ENCODE measurements around the gene ZNF791.
"Not testable (repeated sequence)": the region's sequence is repeated elsewhere in the genome, so short reads cannot be mapped to it uniquely, and the experiment has no call there.

The ZNF791 gene

DNA sequence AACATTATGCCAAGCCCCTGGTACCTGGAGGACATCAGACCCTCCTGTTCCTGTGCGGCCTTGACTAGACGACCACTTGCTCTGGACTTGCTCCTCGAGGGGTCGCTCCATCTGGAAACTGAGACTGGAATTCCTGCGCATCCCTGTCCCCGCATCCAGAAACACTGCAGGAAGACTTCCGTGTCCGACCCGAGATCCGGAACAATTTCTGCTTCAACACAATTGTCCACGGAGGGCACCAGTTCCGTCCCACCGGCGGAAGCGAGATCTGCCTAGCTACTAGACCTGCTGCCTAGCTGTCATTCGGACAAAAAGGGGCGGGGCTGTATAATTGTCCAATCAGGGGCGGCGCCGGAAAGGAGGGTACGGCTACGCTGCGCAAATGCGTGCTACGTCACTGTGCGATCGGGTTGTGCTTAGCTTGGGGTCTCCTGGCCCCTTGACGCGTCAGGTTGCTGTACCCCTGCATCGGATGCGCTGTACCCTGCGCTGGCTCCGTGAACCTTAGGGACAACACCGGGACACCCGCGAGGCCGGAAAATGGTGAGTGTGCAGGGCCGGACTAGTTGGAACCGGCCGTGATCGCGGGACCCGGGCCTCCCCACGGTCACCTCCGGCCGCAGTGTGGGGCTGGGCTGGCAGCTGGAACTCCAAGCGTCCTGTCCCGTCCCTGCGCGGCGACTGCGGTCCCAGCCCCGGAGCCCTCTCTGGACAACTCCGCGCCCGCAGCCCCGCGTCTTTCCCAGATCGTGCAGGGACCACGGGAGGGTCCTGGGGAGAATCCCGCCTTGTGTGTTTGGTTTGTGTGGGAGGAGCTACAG, at the start of gene ZNF791, which contains the start of gene ZNF490:
ZNF791 (plus strand) TSS at position 381 of the 821 bp plus-strand sequence; CDS start at position 541, 160 bp downstream.
ZNF490 (minus strand) TSS at position 274 of the 821 bp plus-strand sequence; CDS start at position 141, 133 bp downstream.
- peak; percentile 89 to 92 for DNase-seq (ENCODE audit: low read depth in 2 of 2, low spot score in 1 of 2)

DNA sequence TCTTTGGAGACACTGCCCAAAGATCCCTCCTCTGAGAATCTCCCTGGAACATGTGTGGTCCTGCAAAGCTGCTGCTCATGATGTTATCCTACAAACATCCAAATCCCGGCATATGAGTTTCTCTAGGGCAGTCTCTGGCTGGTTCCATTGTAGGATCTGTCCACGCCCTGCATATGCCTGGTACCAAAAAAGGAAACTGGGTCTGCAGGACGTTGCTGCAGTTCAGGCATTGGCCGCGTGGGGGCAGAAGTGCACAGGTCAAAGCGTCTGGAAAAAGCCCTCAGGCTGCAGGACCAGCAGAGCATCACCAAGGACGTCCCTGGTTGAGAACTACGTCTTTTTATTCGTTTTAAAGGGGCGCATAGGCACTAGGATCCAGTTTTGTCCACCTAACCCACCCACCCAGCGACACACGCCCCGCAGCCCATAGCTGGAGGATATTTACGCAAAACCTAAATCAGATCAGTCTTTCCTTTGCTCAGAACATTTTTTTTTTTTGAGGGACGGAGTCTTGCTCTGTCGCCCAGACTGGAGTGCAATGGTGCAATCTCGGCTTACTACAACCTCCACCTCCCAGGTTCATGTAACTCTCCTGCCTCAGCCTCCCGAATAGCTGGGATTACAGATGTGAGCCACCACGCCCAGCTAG, 46.6 kb upstream of the ZNF791 start:
- peak; percentile 86 to 88 for DNase-seq (ENCODE audit: low read depth in 2 of 2, low spot score in 1 of 2)

DNA sequence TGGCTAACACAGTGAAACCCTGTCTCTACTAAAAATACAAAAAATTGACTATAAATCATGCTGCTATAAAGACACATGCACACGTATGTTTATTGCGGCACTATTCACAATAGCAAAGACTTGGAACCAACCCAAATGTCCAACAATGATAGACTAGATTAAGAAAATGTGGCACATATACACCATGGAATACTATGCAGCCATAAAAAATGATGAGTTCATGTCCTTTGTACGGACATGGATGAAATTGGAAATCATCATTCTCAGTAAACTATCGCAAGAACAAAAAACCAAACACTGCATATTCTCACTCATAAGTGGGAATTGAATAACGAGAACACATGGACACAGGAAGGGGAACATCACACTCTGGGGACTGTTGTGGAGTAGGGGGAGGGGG, 44.3 kb upstream of the ZNF791 start:
- DNase-seq (ENCODE audit: low read depth in 2 of 2, low spot score in 1 of 2): not testable (repeated sequence)

DNA sequence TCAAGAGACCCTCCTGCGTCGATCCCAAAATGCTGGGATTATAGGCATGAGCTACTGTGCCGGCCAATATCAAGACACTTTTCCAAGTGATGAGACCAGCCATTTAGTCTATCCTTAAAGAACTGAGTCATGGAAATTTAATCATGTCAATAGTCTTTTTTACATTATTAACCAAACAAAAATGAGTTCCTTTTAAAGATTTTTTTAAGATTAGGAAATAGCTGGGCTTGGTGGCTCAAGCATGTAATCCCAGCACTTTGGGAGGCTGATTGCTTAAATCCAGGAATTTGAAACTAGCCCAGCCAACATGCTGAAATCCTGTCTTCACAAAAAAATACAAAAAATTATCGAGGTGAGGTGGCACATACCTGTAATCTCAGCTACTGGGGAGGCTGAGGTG, 42.8 kb upstream of the ZNF791 start:
- DNase-seq (ENCODE audit: low read depth in 2 of 2, low spot score in 1 of 2): no peak

DNA sequence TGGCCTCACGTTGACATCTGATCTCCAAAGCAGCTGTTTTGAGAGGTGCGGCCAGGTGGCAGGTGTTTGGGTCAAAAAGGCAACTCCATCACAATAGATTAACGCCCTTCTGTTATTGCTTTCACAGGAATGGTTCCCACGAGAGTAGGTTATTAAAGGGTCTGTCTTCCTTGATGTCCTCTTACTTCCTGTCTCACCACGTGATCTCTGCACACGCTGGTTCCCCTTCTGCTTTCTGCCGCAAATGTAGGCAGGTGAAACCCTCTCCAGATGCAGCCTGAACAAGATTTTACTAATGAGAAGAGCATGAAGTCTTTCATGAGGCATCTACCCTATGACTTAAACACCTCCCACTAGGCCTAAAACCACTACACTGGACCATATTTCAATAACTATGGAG, 36.7 kb upstream of the ZNF791 start:
- DNase-seq (ENCODE audit: low read depth in 2 of 2, low spot score in 1 of 2): no peak

DNA sequence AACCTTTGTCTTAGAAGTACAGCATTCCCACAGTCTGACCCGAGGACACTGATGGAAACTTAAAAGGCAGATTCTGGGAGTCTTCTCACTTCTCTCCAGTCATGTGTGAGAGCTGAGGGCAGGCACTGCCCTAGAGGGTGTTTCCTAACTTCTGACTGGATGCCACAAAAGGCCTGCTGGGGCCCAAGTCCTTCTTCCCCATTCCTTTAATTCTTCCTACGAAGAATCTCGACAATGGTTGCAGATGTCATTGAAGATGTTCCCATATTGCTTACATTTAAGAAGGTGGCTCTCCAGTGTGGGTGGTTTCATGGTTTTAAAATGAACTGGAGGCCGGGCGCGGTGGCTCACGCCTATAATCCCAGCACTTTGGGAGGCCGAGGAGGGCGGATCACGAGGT, 32.1 kb upstream of the ZNF791 start:
- no peak for DNase-seq (ENCODE audit: low read depth in 2 of 2, low spot score in 1 of 2)

DNA sequence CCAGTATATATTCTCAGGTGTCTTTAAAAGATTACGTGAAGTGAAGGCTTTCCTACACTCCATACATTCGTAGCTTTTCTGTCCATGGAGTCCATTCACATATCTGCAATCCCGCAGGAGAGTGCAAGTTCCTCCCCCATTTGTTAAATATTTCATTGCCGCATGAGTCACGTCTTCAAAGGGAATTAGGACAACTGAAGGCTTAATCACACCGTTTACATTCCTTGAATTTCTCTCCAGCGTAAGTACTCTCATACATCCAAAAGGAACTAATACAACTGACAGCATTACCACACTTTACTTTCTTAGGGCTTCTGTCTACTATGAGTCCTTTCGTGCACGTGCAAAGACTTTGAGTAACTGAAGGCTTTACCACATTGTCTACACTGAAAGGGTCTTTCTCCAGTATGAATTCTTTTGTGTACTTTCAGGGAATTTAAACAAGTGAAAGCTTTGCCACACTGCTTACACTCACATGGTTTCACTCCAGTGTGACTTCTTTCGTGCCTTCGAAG, 30.5 kb upstream of the ZNF791 start:
- DNase-seq (ENCODE audit: low read depth in 2 of 2, low spot score in 1 of 2): no peak

DNA sequence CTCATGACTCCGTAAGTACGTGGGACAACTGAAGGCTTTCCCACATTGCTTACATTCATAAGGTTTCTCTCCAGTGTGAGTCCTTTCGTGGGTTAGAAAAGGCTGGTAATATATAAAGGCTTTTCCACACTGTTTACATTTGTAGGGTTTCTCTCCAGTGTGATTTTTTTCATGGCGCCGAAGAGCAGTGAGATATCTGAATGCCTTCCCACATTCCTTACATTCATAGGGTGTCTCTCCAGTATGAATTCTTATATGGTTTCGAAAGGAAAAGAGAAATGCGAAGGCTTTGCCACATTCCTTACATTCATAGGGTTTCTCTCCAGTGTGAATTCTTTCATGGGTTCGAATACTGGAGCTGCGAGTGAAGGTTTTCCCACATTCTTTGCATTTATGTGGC, 29.6 kb upstream of the ZNF791 start:
- DNase-seq (ENCODE audit: low read depth in 2 of 2, low spot score in 1 of 2): no peak

DNA sequence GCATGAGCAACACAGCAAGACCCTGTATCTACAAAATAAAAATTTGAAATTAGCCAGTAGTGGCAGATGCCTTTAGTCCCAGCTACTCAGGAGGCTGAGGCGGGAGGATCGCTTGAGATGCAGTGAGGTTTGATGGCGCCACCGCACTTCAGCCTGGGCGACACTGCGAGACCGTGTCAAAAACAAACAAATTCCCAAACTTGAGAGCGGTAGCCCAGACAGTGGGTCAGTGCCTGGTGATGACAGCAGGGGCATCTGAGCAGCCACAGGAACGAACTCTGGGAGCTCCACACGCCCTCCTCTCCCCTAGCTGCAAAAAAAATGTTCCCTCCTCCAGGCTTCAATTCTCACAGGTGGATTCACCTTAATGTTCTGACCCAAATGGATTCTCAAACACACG, 14.2 kb upstream of the ZNF791 start:
- DNase-seq (ENCODE audit: low read depth in 2 of 2, low spot score in 1 of 2): no peak

DNA sequence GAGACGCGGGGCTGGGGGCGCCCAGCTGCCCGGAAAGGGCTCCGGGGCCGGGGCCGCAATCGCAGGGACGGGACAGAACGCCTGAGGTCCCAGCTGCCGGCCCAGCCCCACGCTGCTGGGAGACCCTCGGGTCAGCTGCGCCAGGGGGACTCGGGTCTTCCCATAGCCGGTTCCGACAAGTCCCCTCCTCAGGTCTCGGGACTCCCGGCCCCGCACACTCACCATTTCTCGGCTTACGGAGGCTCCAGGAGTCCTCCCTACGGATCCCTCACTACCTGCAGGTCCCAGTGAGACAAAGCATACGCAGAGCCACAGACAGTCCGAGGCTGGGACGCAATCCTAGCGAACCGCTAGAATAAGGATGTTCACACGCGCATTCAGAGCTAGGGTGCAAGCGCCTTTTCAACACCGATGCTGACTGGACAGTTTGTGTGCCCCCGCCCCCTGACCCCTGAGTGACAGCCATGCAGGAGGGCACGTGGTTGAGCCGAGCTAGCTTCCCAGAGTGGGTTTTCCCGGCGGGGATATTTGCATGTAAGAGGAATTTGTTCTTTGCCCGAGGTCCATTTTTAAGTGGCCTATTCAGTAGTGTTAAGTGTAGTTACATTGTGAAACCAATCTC, 13.7 kb upstream of the ZNF791 start:
- no peak for DNase-seq (ENCODE audit: low read depth in 2 of 2, low spot score in 1 of 2)

DNA sequence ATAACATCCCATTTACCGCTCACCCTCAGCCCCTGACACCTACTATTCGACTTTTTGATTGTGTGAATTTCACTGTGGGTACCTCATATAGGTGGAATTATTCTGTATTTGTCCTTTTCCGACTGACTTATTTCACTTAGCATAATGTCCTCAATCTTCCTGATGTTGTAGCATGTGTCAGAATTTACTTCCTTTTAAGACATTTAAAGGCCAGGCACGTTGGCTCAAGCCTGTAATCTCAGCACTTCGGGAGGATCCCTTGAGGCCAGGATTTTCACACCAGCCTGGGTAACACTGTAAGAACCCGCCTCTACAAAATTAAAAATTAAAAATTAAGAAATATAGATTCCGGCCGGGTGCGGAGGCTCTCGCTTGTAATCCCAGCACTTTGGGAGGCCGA, 13.1 kb upstream of the ZNF791 start:
- no peak for DNase-seq (ENCODE audit: low read depth in 2 of 2, low spot score in 1 of 2)

DNA sequence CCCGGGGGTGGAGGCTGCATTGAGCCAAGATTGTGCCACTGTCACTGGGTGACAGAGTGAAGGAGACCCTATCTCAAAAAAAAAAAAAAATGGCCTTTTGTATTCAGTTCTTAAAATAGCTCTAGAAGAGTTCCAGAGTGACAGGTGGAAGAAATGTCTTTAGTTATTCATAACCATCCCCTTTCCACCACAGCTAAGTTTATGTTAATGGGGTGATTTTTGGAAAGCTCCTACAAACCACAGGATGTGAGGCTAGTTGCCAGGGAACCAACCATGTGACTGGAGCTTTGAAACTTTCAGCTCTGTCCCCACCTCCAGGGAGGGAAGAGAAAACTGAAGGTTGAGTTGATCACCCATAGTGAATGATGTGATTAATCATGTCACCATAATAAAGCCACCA, 7.0 kb upstream of the ZNF791 start:
- no peak for DNase-seq (ENCODE audit: low read depth in 2 of 2, low spot score in 1 of 2)

DNA sequence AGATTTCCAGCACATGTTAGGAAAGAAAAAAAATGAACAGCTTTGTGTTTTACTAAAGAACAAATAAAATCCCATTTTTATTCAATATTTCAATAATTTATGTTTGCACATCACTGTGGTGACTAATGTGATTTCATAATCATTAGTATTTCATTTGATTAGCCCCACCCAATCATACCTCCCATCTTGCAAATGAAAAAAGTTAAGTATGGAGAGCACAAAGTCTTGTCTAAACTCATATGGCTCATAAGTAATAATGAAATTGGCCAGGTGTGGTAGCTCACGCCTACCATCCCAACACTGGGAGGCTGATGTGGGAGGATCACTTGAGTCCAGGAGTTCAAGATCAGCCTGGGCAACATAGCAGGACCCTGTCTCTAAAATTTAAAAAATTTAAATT, 3.9 kb upstream of the ZNF791 start:
- DNase-seq (ENCODE audit: low read depth in 2 of 2, low spot score in 1 of 2): no peak

DNA sequence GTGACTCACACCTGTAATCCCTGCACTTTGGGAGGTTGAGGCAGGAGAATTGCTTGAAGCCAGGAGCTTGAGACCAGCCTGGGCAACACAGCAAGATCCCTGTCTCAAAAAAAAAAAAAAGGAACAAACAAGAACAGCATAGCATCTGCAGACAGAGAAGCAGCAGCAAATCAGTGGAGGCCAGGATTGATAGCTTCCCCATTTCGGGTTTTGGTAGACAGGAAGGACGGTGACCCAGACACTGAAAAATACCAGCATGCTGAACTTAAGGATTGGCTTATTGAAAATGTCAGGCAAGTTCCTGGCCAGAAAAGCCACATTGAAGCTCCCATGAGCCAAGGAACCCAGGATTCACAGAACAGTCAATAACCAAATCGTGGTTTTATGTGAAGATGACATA, 3.1 kb upstream of the ZNF791 start:
- no peak for DNase-seq (ENCODE audit: low read depth in 2 of 2, low spot score in 1 of 2)

DNA sequence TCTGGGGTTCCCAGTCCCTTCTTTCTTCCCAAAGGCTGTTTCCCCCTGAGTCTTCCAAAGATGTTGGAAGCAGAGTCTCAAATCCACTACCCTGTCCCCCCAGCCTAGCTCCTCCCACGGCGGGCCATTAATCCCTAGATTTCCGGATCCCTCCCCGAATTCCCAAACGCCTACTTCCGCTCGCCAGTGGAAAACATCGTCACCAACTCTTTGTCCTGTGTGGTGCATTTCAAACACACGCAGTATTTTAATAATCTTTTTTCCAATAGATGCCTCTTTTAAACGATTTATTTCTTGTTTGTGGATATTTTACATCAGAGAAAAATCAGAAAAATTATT, 610 bp downstream of the ZNF791 start:
- DNase-seq (ENCODE audit: low read depth in 2 of 2, low spot score in 1 of 2): no peak

DNA sequence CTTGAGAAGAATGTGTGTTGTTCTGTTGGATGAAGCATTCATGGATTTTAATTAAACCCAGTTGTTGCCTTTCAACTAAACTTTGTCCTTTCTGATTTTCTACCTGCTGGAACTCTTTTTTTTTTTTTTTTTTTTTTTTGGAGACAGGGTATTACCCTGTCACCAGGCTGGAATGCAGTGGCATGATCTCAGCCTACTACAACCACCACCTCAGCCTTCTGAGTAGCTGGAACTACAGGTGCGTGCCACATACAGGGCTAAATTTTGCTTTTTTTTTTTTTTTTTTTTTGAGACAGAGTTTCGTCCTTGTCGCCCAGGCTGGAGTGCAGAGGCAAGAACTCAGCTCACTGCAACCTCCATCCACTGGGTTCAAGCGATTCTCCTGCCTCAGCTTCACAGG, 6.9 kb downstream of the ZNF791 start:
- DNase-seq (ENCODE audit: low read depth in 2 of 2, low spot score in 1 of 2): no peak

DNA sequence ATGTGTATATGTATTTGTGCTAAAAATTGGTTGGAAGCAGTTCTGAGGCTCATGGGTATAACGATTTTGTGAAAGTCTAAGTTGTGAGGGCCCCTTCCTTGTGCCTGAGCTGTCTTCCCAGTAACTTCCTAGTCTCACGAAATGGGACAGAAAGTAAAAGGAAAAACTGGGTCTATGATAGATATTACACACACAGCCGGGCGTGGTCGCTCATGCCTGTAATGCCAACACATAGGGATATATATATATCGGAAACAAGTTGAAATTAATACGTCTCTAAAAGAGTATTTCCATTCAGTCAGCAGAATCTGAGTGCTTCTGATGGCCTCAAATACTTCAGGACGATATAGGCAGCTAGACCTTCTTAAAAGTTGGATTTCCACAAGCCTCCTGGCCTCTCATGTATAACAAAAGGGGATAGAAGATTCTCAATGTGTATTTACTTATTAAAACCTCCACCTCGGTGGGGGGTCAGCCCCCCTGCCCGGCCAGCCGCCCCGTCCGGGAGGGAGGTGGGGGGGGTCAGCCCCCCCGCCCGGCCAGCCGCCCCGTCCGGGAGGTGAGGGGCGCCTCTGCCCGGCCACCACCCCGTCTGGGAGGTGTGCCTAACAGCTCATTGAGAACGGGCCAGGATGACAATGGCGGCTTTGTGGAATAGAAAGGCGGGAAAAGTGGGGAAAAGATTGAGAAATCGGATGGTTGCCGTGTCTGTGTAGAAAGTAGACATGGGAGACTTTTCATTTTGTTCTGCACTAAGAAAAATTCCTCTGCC, 10.7 kb downstream of the ZNF791 start:
- not testable (repeated sequence) for DNase-seq (ENCODE audit: low read depth in 2 of 2, low spot score in 1 of 2)

DNA sequence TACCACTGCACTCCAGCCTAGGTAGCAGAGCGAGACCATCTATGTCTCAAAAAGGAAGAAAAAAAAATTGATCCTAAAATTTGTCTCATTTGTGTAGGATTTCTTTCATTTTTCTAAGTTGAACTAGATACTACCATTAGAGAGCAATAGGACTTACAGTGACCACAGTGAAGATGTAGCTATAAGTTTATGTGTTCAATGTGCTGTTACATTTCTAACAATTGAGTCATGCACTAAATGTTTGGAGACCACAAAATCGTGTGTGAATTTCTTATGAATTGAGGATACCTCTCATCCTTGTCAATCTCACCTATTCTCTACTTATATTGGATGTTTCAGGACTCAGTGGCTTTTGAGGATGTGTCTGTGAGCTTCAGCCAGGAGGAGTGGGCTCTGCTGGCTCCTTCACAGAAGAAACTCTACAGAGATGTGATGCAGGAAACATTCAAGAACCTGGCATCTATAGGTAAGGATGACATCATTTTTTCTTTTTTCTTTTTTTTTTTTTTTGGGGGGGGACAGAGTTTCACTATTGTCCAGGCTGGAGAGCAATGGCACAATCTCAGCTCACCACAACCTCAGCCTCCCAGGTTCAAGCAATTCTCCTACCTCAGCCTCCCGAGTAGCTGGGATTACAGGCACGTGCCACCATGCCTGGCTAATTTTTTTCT, 12.8 kb downstream of the ZNF791 start:
- DNase-seq (ENCODE audit: low read depth in 2 of 2, low spot score in 1 of 2): no peak

DNA sequence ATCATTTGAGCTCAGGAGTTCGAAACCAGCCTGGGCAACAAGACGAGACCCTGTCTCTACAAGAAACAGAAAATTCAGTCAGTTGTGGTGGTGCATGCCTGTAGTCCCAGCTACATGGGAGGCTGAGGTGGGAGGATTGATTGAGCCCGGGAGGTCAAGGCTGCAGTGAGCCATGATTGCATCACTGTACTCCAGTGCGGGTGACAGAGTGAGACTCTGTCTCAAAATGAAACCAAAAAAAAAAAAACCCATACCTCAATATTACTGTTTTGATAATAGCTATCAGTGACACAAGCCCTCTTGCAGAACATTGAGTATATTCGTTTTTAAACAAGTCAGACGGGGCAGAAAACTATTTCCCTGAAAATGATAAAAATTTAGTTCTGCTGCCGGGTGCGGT, 16.2 kb downstream of the ZNF791 start:
- DNase-seq (ENCODE audit: low read depth in 2 of 2, low spot score in 1 of 2): no peak
